ENCODE measurements around the gene EME2. TPM values are rescaled to one million over a fixed set of nuclear protein-coding genes. Genes with fewer than 3 reads are reported as not detected.

The EME2 gene
- total and polyA plus RNA-seq, 2 of the 13 experiments (the other 11 are each of a cell fraction or from before 2014, with no cell fraction given) = 4.4 to 7.6 TPM

DNA sequence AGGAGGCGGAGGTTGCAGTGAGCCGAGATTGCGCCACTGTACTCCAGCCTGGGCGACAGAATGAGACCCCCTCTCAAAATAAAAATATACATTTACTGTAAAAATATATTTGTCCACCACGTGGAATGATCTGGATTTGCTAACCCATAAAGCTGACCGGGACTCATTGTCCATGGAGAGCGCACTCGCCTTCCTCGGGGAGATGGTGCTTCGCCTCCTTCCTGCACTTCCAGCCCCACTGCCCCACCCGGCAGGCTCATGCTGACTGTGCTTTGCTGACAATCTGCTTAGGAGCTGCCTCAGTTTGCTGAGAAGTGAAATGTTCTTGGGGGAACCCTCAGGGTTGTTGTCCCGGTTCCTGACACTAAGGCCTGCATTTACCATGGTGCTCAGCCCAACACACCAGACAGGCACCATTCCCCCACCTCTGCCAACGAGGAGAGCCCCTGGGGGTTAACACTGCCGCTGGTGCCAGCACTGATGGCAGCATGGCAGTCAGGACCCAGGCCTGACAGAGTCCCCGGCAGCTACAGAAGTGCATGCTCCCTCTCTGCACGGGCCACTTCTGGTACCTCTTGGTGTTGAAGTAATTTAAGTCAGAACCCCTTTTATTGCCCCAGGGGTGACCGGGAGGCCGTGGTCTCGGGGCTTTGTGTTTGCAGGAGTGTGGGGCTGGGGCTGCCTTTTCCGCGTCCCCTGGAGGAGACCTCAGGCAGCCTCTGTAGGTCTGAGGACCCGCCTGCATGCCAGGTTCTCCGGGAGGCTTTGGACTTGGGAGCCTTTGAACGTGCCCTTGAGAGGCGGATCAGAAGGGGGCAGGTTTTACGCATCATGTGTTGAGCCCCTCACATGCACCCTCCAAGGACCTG, 12.6 kb downstream of the EME2 start (continued):
- TF ChIP-seq, protein P1, sequence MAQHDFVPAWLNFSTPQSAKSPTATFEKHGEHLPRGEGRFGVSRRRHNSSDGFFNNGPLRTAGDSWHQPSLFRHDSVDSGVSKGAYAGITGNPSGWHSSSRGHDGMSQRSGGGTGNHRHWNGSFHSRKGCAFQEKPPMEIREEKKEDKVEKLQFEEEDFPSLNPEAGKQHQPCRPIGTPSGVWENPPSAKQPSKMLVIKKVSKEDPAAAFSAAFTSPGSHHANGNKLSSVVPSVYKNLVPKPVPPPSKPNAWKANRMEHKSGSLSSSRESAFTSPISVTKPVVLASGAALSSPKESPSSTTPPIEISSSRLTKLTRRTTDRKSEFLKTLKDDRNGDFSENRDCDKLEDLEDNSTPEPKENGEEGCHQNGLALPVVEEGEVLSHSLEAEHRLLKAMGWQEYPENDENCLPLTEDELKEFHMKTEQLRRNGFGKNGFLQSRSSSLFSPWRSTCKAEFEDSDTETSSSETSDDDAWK (CRISPR knock-in tag; IDR thresholded peaks at IDR 0.05) = no peak
- TF ChIP-seq, protein P2, sequence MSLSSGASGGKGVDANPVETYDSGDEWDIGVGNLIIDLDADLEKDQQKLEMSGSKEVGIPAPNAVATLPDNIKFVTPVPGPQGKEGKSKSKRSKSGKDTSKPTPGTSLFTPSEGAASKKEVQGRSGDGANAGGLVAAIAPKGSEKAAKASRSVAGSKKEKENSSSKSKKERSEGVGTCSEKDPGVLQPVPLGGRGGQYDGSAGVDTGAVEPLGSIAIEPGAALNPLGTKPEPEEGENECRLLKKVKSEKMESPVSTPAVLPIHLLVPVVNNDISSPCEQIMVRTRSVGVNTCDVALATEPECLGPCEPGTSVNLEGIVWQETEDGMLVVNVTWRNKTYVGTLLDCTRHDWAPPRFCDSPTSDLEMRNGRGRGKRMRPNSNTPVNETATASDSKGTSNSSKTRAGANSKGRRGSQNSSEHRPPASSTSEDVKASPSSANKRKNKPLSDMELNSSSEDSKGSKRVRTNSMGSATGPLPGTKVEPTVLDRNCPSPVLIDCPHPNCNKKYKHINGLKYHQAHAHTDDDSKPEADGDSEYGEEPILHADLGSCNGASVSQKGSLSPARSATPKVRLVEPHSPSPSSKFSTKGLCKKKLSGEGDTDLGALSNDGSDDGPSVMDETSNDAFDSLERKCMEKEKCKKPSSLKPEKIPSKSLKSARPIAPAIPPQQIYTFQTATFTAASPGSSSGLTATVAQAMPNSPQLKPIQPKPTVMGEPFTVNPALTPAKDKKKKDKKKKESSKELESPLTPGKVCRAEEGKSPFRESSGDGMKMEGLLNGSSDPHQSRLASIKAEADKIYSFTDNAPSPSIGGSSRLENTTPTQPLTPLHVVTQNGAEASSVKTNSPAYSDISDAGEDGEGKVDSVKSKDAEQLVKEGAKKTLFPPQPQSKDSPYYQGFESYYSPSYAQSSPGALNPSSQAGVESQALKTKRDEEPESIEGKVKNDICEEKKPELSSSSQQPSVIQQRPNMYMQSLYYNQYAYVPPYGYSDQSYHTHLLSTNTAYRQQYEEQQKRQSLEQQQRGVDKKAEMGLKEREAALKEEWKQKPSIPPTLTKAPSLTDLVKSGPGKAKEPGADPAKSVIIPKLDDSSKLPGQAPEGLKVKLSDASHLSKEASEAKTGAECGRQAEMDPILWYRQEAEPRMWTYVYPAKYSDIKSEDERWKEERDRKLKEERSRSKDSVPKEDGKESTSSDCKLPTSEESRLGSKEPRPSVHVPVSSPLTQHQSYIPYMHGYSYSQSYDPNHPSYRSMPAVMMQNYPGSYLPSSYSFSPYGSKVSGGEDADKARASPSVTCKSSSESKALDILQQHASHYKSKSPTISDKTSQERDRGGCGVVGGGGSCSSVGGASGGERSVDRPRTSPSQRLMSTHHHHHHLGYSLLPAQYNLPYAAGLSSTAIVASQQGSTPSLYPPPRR (CRISPR knock-in tag; IDR thresholded peaks at IDR 0.05; ENCODE audit: borderline replicate concordance) = no peak
- TF ChIP-seq ZNF33A (CRISPR knock-in tag; IDR thresholded peaks at IDR 0.05; ENCODE audit: borderline replicate concordance) (no peak), GATA4 (IDR thresholded peaks at IDR 0.05; ENCODE audit: borderline replicate concordance, low read depth) (no peak), ZFAT (CRISPR knock-in tag; conservative IDR thresholded peaks at IDR 0.05) (no peak)

Measured in HepG2 (cell line).